Fibroblast of villous mesenchyme (primary cell): Measurements from ENCODE around the gene ITPKC. TPM values are rescaled to one million over a fixed set of nuclear protein-coding genes. Genes with fewer than 3 reads are reported as not detected.

Experiments
- DNase-seq: peaks from one replicate; pipeline ENCODE4 v3.0.0-alpha.2; 2010; ENCODE audit warnings: low read depth
- H3K4me3 ChIP-seq: 2 replicates; pipeline ENCODE4 v1.5.1; 2011; ENCODE audit warnings: low read depth, mild to moderate bottlenecking, low read length
- CTCF ChIP-seq: IDR thresholded peaks from 2 replicates; pipeline ENCODE4 v1.5.1; 2012; ENCODE audit warnings: low read depth, mild to moderate bottlenecking, low read length; ENCODE audit not compliant: insufficient read depth
- total RNA-seq: library from RNA; depleted of rRNA; stranded (reverse); fragments of >200 nt; gene quantifications from 2 replicates; pipeline ENCODE4 v1.2.3, GENCODE V29; 2012

ITPKC gene
- total RNA-seq, 1 donor = 16.8 TPM

GRCh38 chr19:40739030-40739839 is 22.3 kb downstream of the ITPKC start:
- TF ChIP-seq CTCF = no peak
- no peak overlapping the region for H3K4me3 ChIP-seq
- no peak for DNase-seq

- H3K4me3 ChIP-seq = no peak overlapping the region
- DNase-seq = no peak
- TF ChIP-seq CTCF = no peak
These were observed 23.2 kb downstream of the ITPKC start for GRCh38 chr19:40739871-40740703.

GRCh38 chr19:40740747-40741146 is 23.8 kb downstream of the ITPKC start:
- peak; percentile 65 for DNase-seq

GRCh38 chr19:40741527-40742390 is 24.8 kb downstream of the ITPKC start:
- no peak for DNase-seq
- no peak for TF ChIP-seq CTCF
- no peak overlapping the region for H3K4me3 ChIP-seq

More at GRCh38 chr19:40740747-40741146, 23.8 kb downstream of the ITPKC start:
- H3K4me3 ChIP-seq = no peak overlapping the region
- TF ChIP-seq CTCF = no peak

GRCh38 chr19:40742477-40742876 is 25.6 kb downstream of the ITPKC start:
- DNase-seq = no peak
- TF ChIP-seq CTCF = no peak
- no peak overlapping the region for H3K4me3 ChIP-seq

- DNase-seq = no peak
- TF ChIP-seq CTCF = no peak
- H3K4me3 ChIP-seq = no peak overlapping the region
These were observed 26.0 kb downstream of the ITPKC start for GRCh38 chr19:40742886-40743285.
